ENCODE results near the gene KHDRBS2. TPM values are rescaled to one million over a fixed set of nuclear protein-coding genes. Genes with fewer than 3 reads are reported as not detected.

KHDRBS2 gene
- total RNA-seq, 1 donor from 2014 or later: 14.0 TPM

- Histone ChIP-seq H3K9me3 (ENCODE audit: low read depth) (no peaks in the 10 kb centered on the region), H3K79me2 (ENCODE audit: low read depth) (peaks cover 14% of the 10 kb centered on the region), H3K4me1 (peaks cover 9% of the 10 kb centered on the region), H2AFZ (replicated peaks) (no peak overlapping the region), H3K27ac (no peak overlapping the region), H3F3A (ENCODE audit: low read depth) (no peaks in the 10 kb centered on the region), H3K4me2 (no peak overlapping the region), H4K20me1 (ENCODE audit: low read depth) (no peaks in the 10 kb centered on the region), H3K9ac (no peak overlapping the region), H3K36me3 (no peaks in the 10 kb centered on the region), H3K27me3 (peaks cover 36% of the 10 kb centered on the region), H3K4me3 (no peak overlapping the region)
- TF ChIP-seq CTCF (IDR thresholded peaks at IDR 0.05): no peak
- no peak for TF ChIP-seq EZH2 (IDR thresholded peaks at IDR 0.05)
- no peak for TF ChIP-seq EZH2phosphoT487 (IDR thresholded peaks at IDR 0.05)
- Mint-ChIP-seq H3K4me1 (peaks cover 6% of the 10 kb centered on the region), H3K9me3 (no peaks in the 10 kb centered on the region), H3K27ac (no peak overlapping the region), H3K4me3 (no peak overlapping the region), H3K36me3 (no peaks in the 10 kb centered on the region), H3K27me3 (ENCODE audit: insufficient read depth, low read depth) (peaks cover 8% of the 10 kb centered on the region)
- no peak for DNase-seq (ENCODE audit: low spot score)
Measured at GRCh38 chr6:62288974-62289373, 2.9 kb upstream of the KHDRBS2 start.

GRCh38 chr6:62288562-62288961 is 2.5 kb upstream of the KHDRBS2 start:
- H3K4me3 ChIP-seq: no peak overlapping the region
- no peaks in the 10 kb centered on the region for H4K20me1 ChIP-seq (ENCODE audit: low read depth)
- H3K27me3 Mint-ChIP-seq (ENCODE audit: insufficient read depth, low read depth): peaks cover 8% of the 10 kb centered on the region
- H3K79me2 ChIP-seq (ENCODE audit: low read depth): peaks cover 18% of the 10 kb centered on the region
- H3K9me3 Mint-ChIP-seq: no peaks in the 10 kb centered on the region
- no peak overlapping the region for H3K27ac Mint-ChIP-seq
- DNase-seq (ENCODE audit: low spot score): no peak
- no peaks in the 10 kb centered on the region for H3F3A ChIP-seq (ENCODE audit: low read depth)
- no peak overlapping the region for H3K27ac ChIP-seq
- peaks cover 10% of the 10 kb centered on the region for H3K4me1 Mint-ChIP-seq
- no peak overlapping the region for H3K9ac ChIP-seq
- TF ChIP-seq EZH2 (IDR thresholded peaks at IDR 0.05): no peak
- TF ChIP-seq CTCF (IDR thresholded peaks at IDR 0.05): no peak
- no peak for TF ChIP-seq EZH2phosphoT487 (IDR thresholded peaks at IDR 0.05)
- no peaks in the 10 kb centered on the region for H3K36me3 ChIP-seq
- H3K27me3 ChIP-seq: peaks cover 36% of the 10 kb centered on the region
- H3K4me1 ChIP-seq: peaks cover 11% of the 10 kb centered on the region
- H3K4me2 ChIP-seq: no peak overlapping the region
- no peaks in the 10 kb centered on the region for H3K9me3 ChIP-seq (ENCODE audit: low read depth)
- H2AFZ ChIP-seq (replicated peaks): no peak overlapping the region
- no peak overlapping the region for H3K4me3 Mint-ChIP-seq
- H3K36me3 Mint-ChIP-seq: no peaks in the 10 kb centered on the region

GRCh38 chr6:62286470-62286843 is 432 bp upstream of the KHDRBS2 start:
- no peak overlapping the region for H3K27ac ChIP-seq
- H3K79me2 ChIP-seq (ENCODE audit: low read depth): peaks cover 39% of the 10 kb centered on the region
- no peaks in the 10 kb centered on the region for H3K9me3 ChIP-seq (ENCODE audit: low read depth)
- Mint-ChIP-seq H3K36me3 (no peaks in the 10 kb centered on the region), H3K4me1 (peaks cover 17% of the 10 kb centered on the region), H3K4me3 (peak overlapping the region; percentile 93), H3K27ac (peak overlapping the region; percentile 83), H3K9me3 (no peaks in the 10 kb centered on the region), H3K27me3 (ENCODE audit: insufficient read depth, low read depth) (peaks cover 8% of the 10 kb centered on the region)
- no peak for TF ChIP-seq EZH2 (IDR thresholded peaks at IDR 0.05)
- TF ChIP-seq CTCF (IDR thresholded peaks at IDR 0.05): no peak
- TF ChIP-seq EZH2phosphoT487 (IDR thresholded peaks at IDR 0.05): no peak
- no peaks in the 10 kb centered on the region for H4K20me1 ChIP-seq (ENCODE audit: low read depth)
- H3K4me1 ChIP-seq: peaks cover 18% of the 10 kb centered on the region
- H3K36me3 ChIP-seq: no peaks in the 10 kb centered on the region
- H3K27me3 ChIP-seq: peaks cover 36% of the 10 kb centered on the region
- H3K4me3 ChIP-seq: peak overlapping the region; percentile 61
- H3K9ac ChIP-seq: no peak overlapping the region
- DNase-seq (ENCODE audit: low spot score): no peak
- H3F3A ChIP-seq (ENCODE audit: low read depth): no peaks in the 10 kb centered on the region
- H3K4me2 ChIP-seq: peak overlapping the region; percentile 91
- H2AFZ ChIP-seq (replicated peaks): peak overlapping the region; percentile 98

All from neural progenitor cell (in vitro differentiated cells).